ENCODE data around the gene TAS2R30. TPM values are rescaled to one million over a fixed set of nuclear protein-coding genes. Genes with fewer than 3 reads are reported as not detected.

Gene TAS2R30
- total RNA-seq, 2 donors from 2014 or later: 4.1 to 15.1 TPM

- H3K27me3 ChIP-seq (replicated peaks; ENCODE audit: insufficient read depth): no peaks in the 10 kb centered on the region
- H3K36me3 ChIP-seq: no peaks in the 10 kb centered on the region
- ATAC-seq (ENCODE audit: insufficient number of reproducible peaks, low FRiP score, low read depth) (no peak), DNase-seq (ENCODE audit: low spot score) (no peak)
- H3K4me1 ChIP-seq (ENCODE audit: control insufficient read depth in 1 of 2, low read depth in 2 of 2): peaks cover 0 to 2% of the 10 kb centered on the region in 2 donors
- TF ChIP-seq CTCF (IDR thresholded peaks at IDR 0.05): no peak
- H3K4me3 ChIP-seq: no peak overlapping the region
- no peak overlapping the region for H3K27ac ChIP-seq
- no peaks in the 10 kb centered on the region for H3K9me3 ChIP-seq
Measured at GRCh38 chr12:11162502-11162901, 28.1 kb upstream of the TAS2R30 start.

- no peak overlapping the region for H3K27ac ChIP-seq
- H3K9me3 ChIP-seq: no peaks in the 10 kb centered on the region
- no peak for ATAC-seq (ENCODE audit: insufficient number of reproducible peaks, low FRiP score, low read depth)
- no peaks in the 10 kb centered on the region for H3K36me3 ChIP-seq
- TF ChIP-seq CTCF (IDR thresholded peaks at IDR 0.05): no peak
- no peak overlapping the region for H3K4me3 ChIP-seq
- H3K4me1 ChIP-seq (ENCODE audit: control insufficient read depth in 1 of 2, low read depth in 2 of 2): peaks cover 0 to 2% of the 10 kb centered on the region in 2 donors
- H3K27me3 ChIP-seq (replicated peaks; ENCODE audit: insufficient read depth): no peaks in the 10 kb centered on the region
- no peak for DNase-seq (ENCODE audit: low spot score)
Measured at GRCh38 chr12:11158885-11159444, 24.5 kb upstream of the TAS2R30 start.

- Histone ChIP-seq H3K9me3 (no peaks in the 10 kb centered on the region), H3K27ac (no peak overlapping the region), H3K27me3 (replicated peaks; ENCODE audit: insufficient read depth) (no peaks in the 10 kb centered on the region), H3K36me3 (no peaks in the 10 kb centered on the region), H3K4me1 (ENCODE audit: control insufficient read depth in 1 of 2, low read depth in 2 of 2) (peaks cover 0 to 2% of the 10 kb centered on the region in 2 donors), H3K4me3 (no peak overlapping the region)
- DNase-seq (ENCODE audit: low spot score): no peak
- no peak for ATAC-seq (ENCODE audit: insufficient number of reproducible peaks, low FRiP score, low read depth)
- no peak for TF ChIP-seq CTCF (IDR thresholded peaks at IDR 0.05)
Measured at GRCh38 chr12:11154400-11154925, 20.0 kb upstream of the TAS2R30 start.

GRCh38 chr12:11152725-11153124 lies 18.3 kb upstream of the TAS2R30 start:
- no peak for TF ChIP-seq CTCF (IDR thresholded peaks at IDR 0.05)
- ATAC-seq (ENCODE audit: insufficient number of reproducible peaks, low FRiP score, low read depth): no peak

GRCh38 chr12:11150832-11151231 lies 16.4 kb upstream of the TAS2R30 start:
- no peaks in the 10 kb centered on the region for H3K4me1 ChIP-seq (ENCODE audit: control insufficient read depth in 1 of 2, low read depth in 2 of 2)
- no peak overlapping the region for H3K27ac ChIP-seq
- TF ChIP-seq CTCF (IDR thresholded peaks at IDR 0.05): no peak
- ATAC-seq (ENCODE audit: insufficient number of reproducible peaks, low FRiP score, low read depth): no peak
- no peak overlapping the region for H3K4me3 ChIP-seq
- no peak for DNase-seq (ENCODE audit: low spot score)
- H3K9me3 ChIP-seq: no peaks in the 10 kb centered on the region
- no peaks in the 10 kb centered on the region for H3K36me3 ChIP-seq
- H3K27me3 ChIP-seq (replicated peaks; ENCODE audit: insufficient read depth): no peaks in the 10 kb centered on the region

More at GRCh38 chr12:11152725-11153124, 18.3 kb upstream of the TAS2R30 start:
- H3K36me3 ChIP-seq: no peaks in the 10 kb centered on the region
- no peaks in the 10 kb centered on the region for H3K27me3 ChIP-seq (replicated peaks; ENCODE audit: insufficient read depth)
- no peak overlapping the region for H3K4me3 ChIP-seq
- DNase-seq (ENCODE audit: low spot score): no peak
- no peaks in the 10 kb centered on the region for H3K4me1 ChIP-seq (ENCODE audit: control insufficient read depth in 1 of 2, low read depth in 2 of 2)
- no peaks in the 10 kb centered on the region for H3K9me3 ChIP-seq
- H3K27ac ChIP-seq: no peak overlapping the region

Data from thoracic aorta (tissue), 2 donors.